Transverse colon (tissue), 4 donors: ENCODE measurements around the gene SPPL3.

Experiments
- POLR2A ChIP-seq: fragments of 450-650 bp; IDR thresholded peaks from one replicate; pipeline ENCODE4 v1.6.1; 2016; ENCODE audit warnings: antibody characterized with exemption, mild to moderate bottlenecking, moderate library complexity
- POLR2AphosphoS5 ChIP-seq, 3 donors: sonication (generic); formaldehyde crosslinking; IDR thresholded peaks; one replicate each; pipeline ENCODE4 v1.6.1; 2016; ENCODE audit warnings: antibody characterized with exemption in 3 of 3
- TF ChIP-seq, protein P1 (sequence below), 5 experiments: fragments of 200-600 bp in 3 of 5; fragments of 450-650 bp in 2 of 5; sonication (generic) in 3 of 5; IDR thresholded peaks; 1 replicate in 2 of 5; 2 replicates in 3 of 5; pipeline ENCODE4 v1.5.1; 2016 to 2017; ENCODE audit warnings: antibody characterized with exemption in 5 of 5, inconsistent platforms in 3 of 5, mild to moderate bottlenecking in 2 of 5, moderate library complexity in 1 of 5

DNA sequence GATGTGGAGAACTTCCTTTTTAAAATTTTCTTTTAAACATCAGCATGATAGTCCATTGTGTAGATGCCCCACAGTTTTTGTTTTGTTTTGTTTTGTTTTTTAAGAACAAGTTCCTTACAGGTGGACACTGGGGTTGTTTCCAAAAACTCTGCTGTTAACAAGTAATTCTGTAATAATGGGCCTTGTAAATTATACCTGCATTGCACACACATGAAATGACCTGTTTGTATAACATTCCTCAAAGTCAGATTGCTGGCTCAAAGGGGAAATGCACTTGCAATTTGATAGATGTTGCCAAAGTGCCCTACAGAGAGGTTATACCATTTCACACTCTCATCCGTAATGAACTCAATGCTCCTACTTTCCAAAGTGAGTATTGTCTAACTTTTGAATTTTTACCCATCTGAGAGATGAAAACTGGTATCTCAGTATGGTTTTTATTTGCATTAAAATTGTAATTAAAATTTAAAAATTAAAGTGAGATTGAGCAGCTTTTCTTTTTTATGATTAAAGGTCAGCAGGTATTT is 89.2 kb downstream of the SPPL3 start:
- TF ChIP-seq, protein P1, sequence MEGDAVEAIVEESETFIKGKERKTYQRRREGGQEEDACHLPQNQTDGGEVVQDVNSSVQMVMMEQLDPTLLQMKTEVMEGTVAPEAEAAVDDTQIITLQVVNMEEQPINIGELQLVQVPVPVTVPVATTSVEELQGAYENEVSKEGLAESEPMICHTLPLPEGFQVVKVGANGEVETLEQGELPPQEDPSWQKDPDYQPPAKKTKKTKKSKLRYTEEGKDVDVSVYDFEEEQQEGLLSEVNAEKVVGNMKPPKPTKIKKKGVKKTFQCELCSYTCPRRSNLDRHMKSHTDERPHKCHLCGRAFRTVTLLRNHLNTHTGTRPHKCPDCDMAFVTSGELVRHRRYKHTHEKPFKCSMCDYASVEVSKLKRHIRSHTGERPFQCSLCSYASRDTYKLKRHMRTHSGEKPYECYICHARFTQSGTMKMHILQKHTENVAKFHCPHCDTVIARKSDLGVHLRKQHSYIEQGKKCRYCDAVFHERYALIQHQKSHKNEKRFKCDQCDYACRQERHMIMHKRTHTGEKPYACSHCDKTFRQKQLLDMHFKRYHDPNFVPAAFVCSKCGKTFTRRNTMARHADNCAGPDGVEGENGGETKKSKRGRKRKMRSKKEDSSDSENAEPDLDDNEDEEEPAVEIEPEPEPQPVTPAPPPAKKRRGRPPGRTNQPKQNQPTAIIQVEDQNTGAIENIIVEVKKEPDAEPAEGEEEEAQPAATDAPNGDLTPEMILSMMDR (IDR thresholded peaks at IDR 0.05), result no peak
- no peak for TF ChIP-seq POLR2A
- no peak for TF ChIP-seq POLR2AphosphoS5 (IDR thresholded peaks at IDR 0.05)
